Endothelial cell (in vitro differentiated cells): ENCODE measurements around the gene RASGEF1C. TPM values are rescaled to one million over a fixed set of nuclear protein-coding genes. Genes with fewer than 3 reads are reported as not detected.

Experiments
- DNase-seq: peaks from one replicate; pipeline ENCODE4 v3.0.0; 2021; ENCODE audit warnings: low spot score
- H3K27ac Mint-ChIP-seq: one replicate; pipeline ENCODE4 v1.8.0; 2021; ENCODE audit warnings: mixed read lengths, inconsistent platforms; ENCODE audit not compliant: unreplicated experiment
- H3K27me3 Mint-ChIP-seq: one replicate; pipeline ENCODE4 v1.8.0; 2021; ENCODE audit warnings: mild to moderate bottlenecking, moderate library complexity, mixed read lengths, inconsistent platforms; ENCODE audit not compliant: unreplicated experiment
- H3K36me3 Mint-ChIP-seq: one replicate; pipeline ENCODE4 v1.8.0; 2021; ENCODE audit warnings: mild to moderate bottlenecking, low read depth, mixed read lengths, inconsistent platforms; ENCODE audit not compliant: unreplicated experiment
- H3K4me1 Mint-ChIP-seq: one replicate; pipeline ENCODE4 v1.8.0; 2021; ENCODE audit warnings: mild to moderate bottlenecking, mixed read lengths, inconsistent platforms; ENCODE audit not compliant: unreplicated experiment
- H3K4me3 Mint-ChIP-seq: one replicate; pipeline ENCODE4 v1.8.0; 2021; ENCODE audit warnings: mild to moderate bottlenecking, mixed read lengths, inconsistent platforms; ENCODE audit not compliant: unreplicated experiment
- H3K9me3 Mint-ChIP-seq: one replicate; pipeline ENCODE4 v1.8.0; 2021; ENCODE audit warnings: mixed read lengths, inconsistent platforms; ENCODE audit not compliant: unreplicated experiment
- total RNA-seq: library from RNA; stranded (reverse); fragmentation: NEBNext Ultra II Directional; extraction: Animal tissue kit (Norgen Biotek cat#: 25700); gene quantifications from one replicate; pipeline ENCODE4 v1.2.1, GENCODE V29; 2021; ENCODE audit not compliant: unreplicated experiment
- TF ChIP-seq, protein P1 (sequence below): fragments of 200-600 bp; sonication (generic); IDR thresholded peaks from one replicate; pipeline ENCODE4 v1.5.0; 2021; ENCODE audit warnings: antibody characterized with exemption; ENCODE audit not compliant: unreplicated experiment

The RASGEF1C gene
- total RNA-seq, 1 donor from 2014 or later = 0.64 TPM

DNA sequence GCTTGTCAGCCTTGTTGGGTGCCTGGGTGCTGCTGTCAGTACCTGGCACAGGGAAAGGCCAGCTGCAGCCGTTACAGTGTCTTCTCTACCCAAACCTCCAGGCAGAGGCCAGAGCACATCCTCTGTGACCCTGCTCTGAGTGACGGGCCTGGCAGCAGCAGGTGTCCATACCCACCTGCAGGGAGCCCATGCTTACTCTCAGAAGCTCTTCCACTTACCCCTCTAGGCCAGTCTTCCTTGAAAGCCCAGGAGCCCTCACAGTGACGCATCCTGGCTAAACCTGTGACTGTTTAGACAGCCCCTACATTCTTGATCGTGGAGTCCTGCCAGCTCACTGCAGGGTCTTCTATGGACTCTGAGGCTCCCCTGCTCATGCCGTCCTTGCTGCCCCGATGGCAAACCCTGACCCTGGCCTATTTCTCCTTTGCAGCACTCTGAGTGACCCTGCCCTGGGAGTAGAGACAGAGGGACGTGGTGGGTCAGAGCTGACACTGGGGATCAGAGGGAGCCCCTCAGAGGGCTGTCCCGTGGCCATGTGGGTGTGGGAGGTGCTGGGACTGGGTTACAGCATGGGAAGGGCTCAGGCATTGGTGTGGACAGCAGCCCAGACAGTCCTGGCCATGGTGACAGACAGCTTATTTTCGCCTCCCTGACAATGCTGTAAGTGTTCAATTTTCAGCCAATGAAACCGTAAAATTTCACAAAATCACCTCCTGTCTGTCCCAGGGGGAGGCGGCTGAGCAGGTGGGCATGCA lies 69.9 kb downstream of the RASGEF1C start:
- H3K4me3 Mint-ChIP-seq = peak overlapping the region; percentile 21
- H3K4me1 Mint-ChIP-seq = no peaks in the 10 kb centered on the region
- no peaks in the 10 kb centered on the region for H3K36me3 Mint-ChIP-seq
- no peaks in the 10 kb centered on the region for H3K9me3 Mint-ChIP-seq
- peaks cover 18% of the 10 kb centered on the region for H3K27me3 Mint-ChIP-seq
- no peak for DNase-seq
- TF ChIP-seq, protein P1, sequence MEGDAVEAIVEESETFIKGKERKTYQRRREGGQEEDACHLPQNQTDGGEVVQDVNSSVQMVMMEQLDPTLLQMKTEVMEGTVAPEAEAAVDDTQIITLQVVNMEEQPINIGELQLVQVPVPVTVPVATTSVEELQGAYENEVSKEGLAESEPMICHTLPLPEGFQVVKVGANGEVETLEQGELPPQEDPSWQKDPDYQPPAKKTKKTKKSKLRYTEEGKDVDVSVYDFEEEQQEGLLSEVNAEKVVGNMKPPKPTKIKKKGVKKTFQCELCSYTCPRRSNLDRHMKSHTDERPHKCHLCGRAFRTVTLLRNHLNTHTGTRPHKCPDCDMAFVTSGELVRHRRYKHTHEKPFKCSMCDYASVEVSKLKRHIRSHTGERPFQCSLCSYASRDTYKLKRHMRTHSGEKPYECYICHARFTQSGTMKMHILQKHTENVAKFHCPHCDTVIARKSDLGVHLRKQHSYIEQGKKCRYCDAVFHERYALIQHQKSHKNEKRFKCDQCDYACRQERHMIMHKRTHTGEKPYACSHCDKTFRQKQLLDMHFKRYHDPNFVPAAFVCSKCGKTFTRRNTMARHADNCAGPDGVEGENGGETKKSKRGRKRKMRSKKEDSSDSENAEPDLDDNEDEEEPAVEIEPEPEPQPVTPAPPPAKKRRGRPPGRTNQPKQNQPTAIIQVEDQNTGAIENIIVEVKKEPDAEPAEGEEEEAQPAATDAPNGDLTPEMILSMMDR = no peak
- peak overlapping the region; percentile 31 for H3K27ac Mint-ChIP-seq

DNA sequence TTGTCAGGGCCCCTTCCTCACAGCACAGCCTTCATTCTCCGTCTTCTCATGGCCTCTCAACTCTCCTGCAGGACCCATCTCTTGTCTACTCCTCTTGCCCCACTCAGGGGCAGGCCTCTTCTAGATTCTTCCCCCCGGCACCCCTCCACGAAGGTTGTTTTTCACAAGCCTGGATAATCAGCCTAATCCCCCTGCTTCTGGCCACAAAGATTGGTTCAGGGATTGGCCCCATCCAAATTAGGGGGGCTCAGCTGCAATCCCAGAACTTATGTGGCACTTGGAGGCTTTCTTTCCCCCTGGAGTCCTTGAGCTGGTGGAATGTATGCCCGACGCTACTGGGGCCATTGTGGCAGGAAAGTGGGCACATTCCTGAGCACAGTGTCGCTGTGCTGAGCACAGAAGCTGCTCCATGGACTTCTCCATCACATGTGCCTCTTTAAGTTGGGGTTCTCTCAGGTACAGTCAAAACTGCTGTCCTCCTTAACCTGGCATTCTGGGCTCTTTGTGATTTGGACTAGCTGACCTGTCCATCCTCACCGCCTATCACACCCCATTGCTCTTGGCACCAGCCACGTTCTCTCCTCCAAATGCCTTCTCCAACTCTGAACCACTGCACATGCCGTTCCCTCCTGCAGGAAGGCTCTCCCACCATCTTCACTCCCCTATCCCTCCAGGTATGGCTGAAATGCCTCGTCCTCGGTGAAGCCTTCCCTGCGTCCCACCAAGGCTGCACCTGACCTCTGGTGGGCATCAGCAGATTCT lies 70.6 kb downstream of the RASGEF1C start:
- no peak overlapping the region for H3K27ac Mint-ChIP-seq
- H3K4me1 Mint-ChIP-seq = no peaks in the 10 kb centered on the region
- DNase-seq = peak; percentile 3
- no peaks in the 10 kb centered on the region for H3K36me3 Mint-ChIP-seq
- TF ChIP-seq, protein P1 = no peak
- peak overlapping the region; percentile 39 for H3K4me3 Mint-ChIP-seq
- H3K9me3 Mint-ChIP-seq = no peaks in the 10 kb centered on the region
- H3K27me3 Mint-ChIP-seq = peaks cover 22% of the 10 kb centered on the region

DNA sequence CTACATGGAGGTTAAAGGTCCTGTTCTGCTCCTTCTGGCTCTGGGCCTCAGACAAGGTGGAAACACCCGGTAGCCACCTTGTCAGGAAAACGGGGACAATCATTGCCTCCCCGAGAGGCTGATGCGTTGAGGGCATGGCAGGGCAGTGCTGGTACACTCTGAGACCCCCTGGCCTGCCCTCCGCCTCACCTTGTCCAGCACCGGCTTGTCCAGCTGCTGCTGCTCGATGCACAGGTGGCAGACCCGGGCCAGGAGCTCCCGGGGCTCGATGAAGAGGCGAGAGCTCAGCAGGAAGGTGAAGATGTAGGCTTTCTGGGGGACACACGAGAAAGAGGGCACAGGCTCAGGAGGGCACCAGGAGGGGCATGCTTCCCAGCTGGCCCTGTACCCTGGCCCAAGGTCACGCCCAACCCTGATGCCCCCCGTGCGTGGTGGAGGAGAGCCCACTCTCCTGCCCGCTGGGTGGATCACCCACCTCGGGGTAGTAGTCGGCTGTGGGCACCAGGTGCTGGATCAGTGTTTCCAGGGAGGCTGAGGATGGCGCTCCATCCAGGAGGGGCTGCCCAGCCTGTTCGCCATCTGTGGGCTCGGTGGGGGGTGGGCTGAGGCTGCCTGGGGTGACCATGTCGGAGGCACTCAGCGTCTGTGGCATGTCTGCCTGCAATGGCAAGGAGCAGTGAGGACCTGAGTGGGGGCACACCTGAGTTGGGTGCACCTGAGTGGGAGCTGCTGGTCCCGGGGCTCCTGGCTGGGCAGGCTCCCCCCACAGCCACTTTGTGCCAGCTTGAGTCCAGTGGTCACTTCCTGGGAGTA lies 71.4 kb downstream of the RASGEF1C start:
- H3K4me1 Mint-ChIP-seq = no peaks in the 10 kb centered on the region

GRCh38 chr5:180136630-180137381 lies 72.2 kb downstream of the RASGEF1C start:
- TF ChIP-seq, protein P1 = no peak
- Mint-ChIP-seq H3K9me3 (no peaks in the 10 kb centered on the region), H3K27me3 (peaks cover 18% of the 10 kb centered on the region), H3K4me1 (no peaks in the 10 kb centered on the region), H3K36me3 (no peaks in the 10 kb centered on the region), H3K27ac (no peak overlapping the region), H3K4me3 (no peak overlapping the region)
- peak; percentile 3 for DNase-seq

More for the DNA sequence above, 71.4 kb downstream of the RASGEF1C start:
- H3K27me3 Mint-ChIP-seq = peaks cover 22% of the 10 kb centered on the region
- H3K27ac Mint-ChIP-seq = no peak overlapping the region
- no peaks in the 10 kb centered on the region for H3K36me3 Mint-ChIP-seq
- no peak overlapping the region for H3K4me3 Mint-ChIP-seq
- no peak for DNase-seq
- no peaks in the 10 kb centered on the region for H3K9me3 Mint-ChIP-seq
- TF ChIP-seq, protein P1 = no peak
